ENCODE results near the gene L3MBTL2. TPM values are rescaled to one million over a fixed set of nuclear protein-coding genes. Genes with fewer than 3 reads are reported as not detected.

Gene L3MBTL2
- polyA plus RNA-seq, 1 donor = 27.1 TPM

DNA sequence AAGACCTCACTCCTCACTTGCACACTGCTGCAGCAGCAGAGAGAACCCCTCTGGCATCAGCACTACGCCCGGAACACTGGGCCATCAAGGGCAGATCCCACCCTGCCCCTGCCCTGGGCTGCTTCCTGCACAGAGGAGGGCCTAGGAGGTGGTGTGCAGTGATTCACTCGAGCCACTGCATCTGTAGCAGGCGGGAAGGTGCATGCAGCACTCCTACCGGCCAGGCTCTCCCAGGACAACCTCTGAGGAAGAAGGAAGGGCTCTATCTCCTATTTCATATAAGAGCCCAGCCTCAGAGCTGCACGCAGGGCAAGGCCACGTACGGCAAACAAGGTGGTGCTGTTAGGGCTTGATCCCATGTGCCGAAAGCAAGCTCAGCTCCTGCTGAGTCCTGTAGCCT, 66.7 kb downstream of the L3MBTL2 start:
- no peak for DNase-seq

DNA sequence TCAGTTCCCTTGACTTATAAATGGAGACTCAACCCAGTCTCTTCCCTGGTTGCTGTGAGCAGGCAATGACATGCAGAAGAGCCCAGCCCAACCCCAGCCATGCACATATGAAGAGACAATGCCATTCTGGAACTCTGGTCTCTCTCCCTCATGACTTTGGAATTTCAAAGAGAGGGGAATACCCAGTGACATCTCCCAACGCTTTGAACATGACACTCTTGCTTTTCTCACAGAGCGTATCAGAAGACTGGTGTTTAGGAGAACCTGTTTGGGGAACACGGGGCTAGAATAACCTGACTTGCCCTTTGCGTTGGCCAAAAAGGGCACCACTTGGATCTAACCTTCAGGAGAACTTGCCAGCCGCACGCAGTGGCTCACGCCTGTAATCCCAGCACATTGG, 68.0 kb downstream of the L3MBTL2 start:
- DNase-seq = no peak

DNA sequence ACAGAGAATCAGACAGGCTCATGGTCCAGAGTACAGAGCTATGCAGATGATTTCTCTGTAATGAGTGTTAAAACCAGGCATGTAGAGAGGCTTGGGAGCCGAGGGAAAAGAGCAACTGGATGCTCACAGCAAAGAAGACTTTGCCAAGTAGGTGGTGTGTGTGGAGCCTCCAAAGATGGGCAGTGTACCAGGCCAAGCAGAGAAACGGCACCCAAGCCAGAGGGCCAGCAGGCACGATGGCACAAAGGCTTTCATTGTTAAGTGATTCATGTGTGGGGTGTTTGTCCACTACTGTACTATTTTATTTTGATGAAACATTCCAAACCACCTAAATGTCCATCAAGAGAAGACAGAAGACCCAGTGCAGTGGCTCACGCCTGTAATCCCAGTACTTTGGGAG, 69.7 kb downstream of the L3MBTL2 start:
- DNase-seq = no peak

DNA sequence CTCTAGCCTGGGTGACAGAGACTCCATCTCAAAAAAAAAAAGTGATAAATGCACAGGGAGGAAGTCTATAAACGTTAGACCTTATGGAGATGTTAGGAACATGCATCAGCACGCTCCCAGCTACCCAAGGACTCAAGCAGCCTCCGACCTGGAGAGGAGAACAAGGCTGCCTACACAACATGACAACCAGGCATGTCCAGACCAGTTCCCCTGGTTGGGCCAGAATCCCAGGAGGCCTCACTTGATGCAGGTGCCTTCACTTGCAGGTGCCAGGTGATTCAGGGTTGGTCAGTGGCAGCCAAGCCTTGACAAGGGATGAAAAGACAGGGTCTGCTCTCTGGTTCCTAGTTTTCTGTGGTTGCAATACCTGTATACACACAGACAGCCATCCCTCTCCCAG, 75.0 kb downstream of the L3MBTL2 start:
- no peak for DNase-seq

DNA sequence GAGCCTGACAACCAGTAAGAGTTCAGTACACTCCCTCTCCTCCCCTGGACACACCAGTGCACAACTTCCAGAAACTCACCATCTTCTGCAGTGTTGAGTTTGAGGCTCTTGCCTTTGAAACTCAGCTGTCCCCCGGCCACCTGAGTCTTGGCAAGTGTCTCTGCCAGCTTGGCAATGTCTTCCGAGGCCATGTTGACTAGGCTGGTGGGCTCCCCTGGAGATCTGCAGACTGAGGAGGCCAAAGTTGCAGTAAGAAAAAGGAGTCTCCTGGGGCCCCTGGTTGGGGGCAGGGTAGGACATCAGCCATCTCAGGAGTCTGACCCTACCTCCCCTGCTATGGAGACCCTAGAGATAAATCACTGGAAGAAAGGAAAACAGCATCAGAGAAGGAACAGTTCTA, 75.7 kb downstream of the L3MBTL2 start:
- no peak for DNase-seq

Other genes with a start within 250 kb of the L3MBTL2 start
- 89.3 TPM for gene EP300, start 112.7 kb upstream of the L3MBTL2 start, polyA plus RNA-seq (ENCODE audit: insufficient read length)
- gene CHADL, start 35.6 kb downstream of the L3MBTL2 start, polyA plus RNA-seq (ENCODE audit: insufficient read length) = 2.7 TPM
- gene RANGAP1, start 80.9 kb downstream of the L3MBTL2 start, polyA plus RNA-seq (ENCODE audit: insufficient read length) = 51.4 TPM
- gene ZC3H7B, start 96.2 kb downstream of the L3MBTL2 start, polyA plus RNA-seq (ENCODE audit: insufficient read length) = 80.3 TPM
- gene TEF, start 176.6 kb downstream of the L3MBTL2 start, polyA plus RNA-seq (ENCODE audit: insufficient read length) = 16.3 TPM
- gene TOB2, start 241.5 kb downstream of the L3MBTL2 start, polyA plus RNA-seq (ENCODE audit: insufficient read length) = 48.6 TPM